ENCODE measurements around the gene RTTN. TPM values are rescaled to one million over a fixed set of nuclear protein-coding genes. Genes with fewer than 3 reads are reported as not detected.

RTTN gene
- total RNA-seq, 2 experiments from 2014 or later: 21.4 to 25.5 TPM

DNA sequence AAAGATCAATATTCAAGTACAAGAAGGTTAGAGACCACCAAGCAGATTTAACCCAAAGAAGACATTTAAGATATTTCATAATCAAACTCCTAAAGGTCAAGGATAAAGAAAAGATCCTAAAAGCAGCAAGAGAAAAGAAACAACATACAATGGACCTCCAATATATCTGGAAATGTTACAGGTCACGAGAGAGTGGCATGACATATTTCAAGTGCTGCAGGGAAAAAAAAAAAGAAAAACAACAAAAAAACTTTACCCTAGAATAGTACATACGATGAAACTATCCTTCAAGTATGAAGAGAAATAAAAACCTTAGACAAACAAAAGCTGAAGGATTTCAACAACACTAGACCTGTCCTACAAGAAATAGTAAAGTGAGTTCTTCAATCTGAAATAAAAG, 166.3 kb downstream of the RTTN start:
- DNase-seq (no peak), ATAC-seq (ENCODE audit: poor library complexity) (no peak)
- no peaks in the 10 kb centered on the region for H3K9me3 Mint-ChIP-seq
- H3K27ac Mint-ChIP-seq: no peak overlapping the region
- H3K36me3 Mint-ChIP-seq (ENCODE audit: low read depth): peaks cover 80% of the 10 kb centered on the region
- Histone ChIP-seq H3K36me3 (ENCODE audit: insufficient read depth, low read length) (peaks cover 10% of the 10 kb centered on the region), H3K4me1 (ENCODE audit: insufficient read depth, low read length) (no peaks in the 10 kb centered on the region), H3K27me3 (ENCODE audit: control insufficient read depth in 1 of 2, insufficient read depth in 2 of 2, low read length in 2 of 2) (no peaks in the 10 kb centered on the region), H3K9me3 (ENCODE audit: control insufficient read depth in 1 of 2, insufficient read depth in 1 of 2, low read length in 2 of 2) (no peaks in the 10 kb centered on the region), H3K4me3 (ENCODE audit: low read length) (no peak overlapping the region), H3K27ac (ENCODE audit: low read depth in 1 of 2, low read length in 2 of 2) (no peak overlapping the region)
- intact Hi-C loops (cut with DNase I, micrococcal nuclease): no loop called here
- ChIA-PET POLR2A (no interaction called here), CTCF (no interaction called here)
- no peaks in the 10 kb centered on the region for H3K27me3 Mint-ChIP-seq
- H3K4me3 Mint-ChIP-seq: no peak overlapping the region
- H3K4me1 Mint-ChIP-seq (ENCODE audit: low read depth): no peaks in the 10 kb centered on the region
- TF ChIP-seq, protein P1, sequence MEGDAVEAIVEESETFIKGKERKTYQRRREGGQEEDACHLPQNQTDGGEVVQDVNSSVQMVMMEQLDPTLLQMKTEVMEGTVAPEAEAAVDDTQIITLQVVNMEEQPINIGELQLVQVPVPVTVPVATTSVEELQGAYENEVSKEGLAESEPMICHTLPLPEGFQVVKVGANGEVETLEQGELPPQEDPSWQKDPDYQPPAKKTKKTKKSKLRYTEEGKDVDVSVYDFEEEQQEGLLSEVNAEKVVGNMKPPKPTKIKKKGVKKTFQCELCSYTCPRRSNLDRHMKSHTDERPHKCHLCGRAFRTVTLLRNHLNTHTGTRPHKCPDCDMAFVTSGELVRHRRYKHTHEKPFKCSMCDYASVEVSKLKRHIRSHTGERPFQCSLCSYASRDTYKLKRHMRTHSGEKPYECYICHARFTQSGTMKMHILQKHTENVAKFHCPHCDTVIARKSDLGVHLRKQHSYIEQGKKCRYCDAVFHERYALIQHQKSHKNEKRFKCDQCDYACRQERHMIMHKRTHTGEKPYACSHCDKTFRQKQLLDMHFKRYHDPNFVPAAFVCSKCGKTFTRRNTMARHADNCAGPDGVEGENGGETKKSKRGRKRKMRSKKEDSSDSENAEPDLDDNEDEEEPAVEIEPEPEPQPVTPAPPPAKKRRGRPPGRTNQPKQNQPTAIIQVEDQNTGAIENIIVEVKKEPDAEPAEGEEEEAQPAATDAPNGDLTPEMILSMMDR (IDR thresholded peaks at IDR 0.05): no peak

DNA sequence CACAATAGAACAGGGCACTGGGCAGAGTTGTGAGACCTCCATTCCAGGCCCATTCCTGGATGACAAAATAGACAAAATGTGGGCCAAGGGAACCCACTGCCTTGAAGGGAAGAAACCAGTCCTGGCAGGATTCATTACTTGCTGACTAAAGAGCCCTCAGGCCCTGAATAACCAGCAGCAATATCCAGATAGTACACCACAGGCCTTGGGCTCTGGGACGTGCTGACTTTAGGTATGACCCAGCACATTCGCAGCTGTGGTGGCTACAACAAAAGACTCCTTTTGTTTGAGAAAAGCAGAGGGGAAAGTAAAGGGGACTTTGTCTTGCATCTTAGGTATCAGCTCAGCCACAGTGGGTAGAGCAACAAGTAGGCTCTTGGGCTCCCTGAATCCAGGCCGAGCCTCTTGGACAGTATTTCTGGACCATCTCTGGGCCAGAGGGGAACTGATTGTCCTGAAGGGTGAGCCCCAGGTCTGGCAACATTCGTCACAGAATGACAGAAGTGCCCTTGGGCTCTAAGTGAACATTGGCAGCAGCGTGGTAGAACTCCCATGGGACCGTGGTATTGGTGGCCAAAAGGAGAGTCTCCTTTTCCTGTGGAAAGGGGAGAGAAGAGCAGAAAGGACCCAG, 167.9 kb downstream of the RTTN start:
- peaks cover 85% of the 10 kb centered on the region for H3K36me3 Mint-ChIP-seq (ENCODE audit: low read depth)
- no peaks in the 10 kb centered on the region for H3K9me3 ChIP-seq (ENCODE audit: control insufficient read depth in 1 of 2, insufficient read depth in 1 of 2, low read length in 2 of 2)
- TF ChIP-seq, protein P1 (IDR thresholded peaks at IDR 0.05): no peak
- ChIA-PET POLR2A (no interaction called here), CTCF (no interaction called here)
- no peak overlapping the region for H3K27ac ChIP-seq (ENCODE audit: low read depth in 1 of 2, low read length in 2 of 2)
- H3K4me3 Mint-ChIP-seq: no peak overlapping the region
- DNase-seq (no peak), ATAC-seq (ENCODE audit: poor library complexity) (no peak)
- no peak overlapping the region for H3K27ac Mint-ChIP-seq
- H3K4me3 ChIP-seq (ENCODE audit: low read length): no peak overlapping the region
- no peaks in the 10 kb centered on the region for H3K27me3 ChIP-seq (ENCODE audit: control insufficient read depth in 1 of 2, insufficient read depth in 2 of 2, low read length in 2 of 2)
- H3K4me1 ChIP-seq (ENCODE audit: insufficient read depth, low read length): no peaks in the 10 kb centered on the region
- H3K27me3 Mint-ChIP-seq: no peaks in the 10 kb centered on the region
- intact Hi-C loops (cut with DNase I, micrococcal nuclease): no loop called here
- H3K4me1 Mint-ChIP-seq (ENCODE audit: low read depth): no peaks in the 10 kb centered on the region
- no peaks in the 10 kb centered on the region for H3K9me3 Mint-ChIP-seq
- peaks cover 10% of the 10 kb centered on the region for H3K36me3 ChIP-seq (ENCODE audit: insufficient read depth, low read length)

DNA sequence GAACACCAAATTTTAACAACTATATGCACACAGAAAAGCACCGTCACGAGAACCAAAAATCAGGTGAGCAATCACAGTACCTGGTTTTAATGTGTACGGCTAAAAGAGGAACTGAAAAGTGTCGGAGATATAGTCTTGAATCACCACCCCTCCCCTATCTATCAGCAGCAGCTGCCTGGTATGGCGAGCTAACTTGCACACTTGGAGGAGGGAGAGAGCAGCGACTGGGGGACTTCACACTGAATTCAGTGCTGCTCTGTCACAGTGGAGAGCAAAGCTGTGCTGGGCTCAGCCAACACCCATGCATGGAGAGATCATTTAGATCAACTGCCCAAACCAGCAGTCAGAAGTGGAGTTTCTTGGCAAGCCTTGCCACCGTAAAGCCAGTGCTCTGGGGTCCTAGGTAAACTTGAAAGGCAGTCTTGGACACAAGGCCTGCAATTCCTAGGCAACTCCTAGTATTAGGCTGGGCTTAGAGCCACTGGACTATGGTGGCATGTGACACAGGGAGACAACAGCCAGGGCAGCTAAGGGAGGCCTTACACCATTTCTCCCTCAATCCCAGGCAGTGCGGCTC, 168.6 kb downstream of the RTTN start:
- Histone ChIP-seq H3K4me1 (ENCODE audit: insufficient read depth, low read length) (no peaks in the 10 kb centered on the region), H3K9me3 (ENCODE audit: control insufficient read depth in 1 of 2, insufficient read depth in 1 of 2, low read length in 2 of 2) (no peaks in the 10 kb centered on the region), H3K27ac (ENCODE audit: low read depth in 1 of 2, low read length in 2 of 2) (no peak overlapping the region), H3K36me3 (ENCODE audit: insufficient read depth, low read length) (peaks cover 10% of the 10 kb centered on the region), H3K4me3 (ENCODE audit: low read length) (no peak overlapping the region), H3K27me3 (ENCODE audit: control insufficient read depth in 1 of 2, insufficient read depth in 2 of 2, low read length in 2 of 2) (no peaks in the 10 kb centered on the region)
- ChIA-PET CTCF (no interaction called here), POLR2A (no interaction called here)
- TF ChIP-seq, protein P1 (IDR thresholded peaks at IDR 0.05): no peak
- DNase-seq (no peak), ATAC-seq (ENCODE audit: poor library complexity) (no peak)
- intact Hi-C loops (cut with DNase I, micrococcal nuclease): no loop called here
- H3K36me3 Mint-ChIP-seq (ENCODE audit: low read depth): peaks cover 85% of the 10 kb centered on the region
- no peak overlapping the region for H3K4me3 Mint-ChIP-seq
- H3K27ac Mint-ChIP-seq: no peak overlapping the region
- H3K27me3 Mint-ChIP-seq: no peaks in the 10 kb centered on the region
- no peaks in the 10 kb centered on the region for H3K9me3 Mint-ChIP-seq
- no peaks in the 10 kb centered on the region for H3K4me1 Mint-ChIP-seq (ENCODE audit: low read depth)
